Right lobe of liver (tissue), 6 donors: ENCODE data around the gene MMP21. TPM values are rescaled to one million over a fixed set of nuclear protein-coding genes. Genes with fewer than 3 reads are reported as not detected.

Experiments used
- ATAC-seq, 4 donors: fragments of 200-7000 bp; cut with Tn5 transposase; one replicate each; pipeline ENCODE4 v1.9.1; 2020; ENCODE audit warnings: mild to moderate bottlenecking in 4 of 4, moderate library complexity in 4 of 4
- DNase-seq, 3 donors: peaks; one replicate each; pipeline ENCODE4 v3.0.0-alpha.2; 2020
- H3K27ac ChIP-seq, 3 donors: fragments of 200-600 bp; one replicate each; pipeline ENCODE4 v1.8.0; 2022
- H3K27me3 ChIP-seq, 2 donors: fragments of 200-600 bp; one replicate each; pipeline ENCODE4 v1.8.0; 2022
- H3K36me3 ChIP-seq, 4 donors: fragments of 200-600 bp; sonication (generic) in 1 of 4; one replicate each; pipeline versions ENCODE4 v1.5.1 to v1.8.0; 2017 to 2022; ENCODE audit warnings: control low read depth in 1 of 4
- H3K4me1 ChIP-seq, 4 donors: fragments of 200-600 bp; sonication (generic) in 1 of 4; one replicate each; pipeline versions ENCODE4 v1.5.1 to v1.8.0; 2017 to 2022; ENCODE audit warnings: control low read depth in 1 of 4
- H3K4me3 ChIP-seq, 3 donors: fragments of 200-600 bp; one replicate each; pipeline ENCODE4 v1.8.0; 2022
- H3K9me3 ChIP-seq, 4 donors: fragments of 200-600 bp; sonication (generic) in 1 of 4; one replicate each; pipeline versions ENCODE4 v1.5.1 to v1.8.0; 2017 to 2022; ENCODE audit warnings: control low read depth in 1 of 4
- CTCF ChIP-seq, 4 donors: fragments of 200-600 bp in 3 of 4; fragments of 450-650 bp in 1 of 4; IDR thresholded peaks; one replicate each; pipeline versions ENCODE4 v1.5.1 to v1.8.0; 2016 to 2022; ENCODE audit warnings: antibody characterized with exemption in 4 of 4, mild to moderate bottlenecking in 2 of 4
- POLR2A ChIP-seq: fragments of 450-650 bp; IDR thresholded peaks from one replicate; pipeline ENCODE4 v1.6.1; 2017; ENCODE audit warnings: antibody characterized with exemption, mild to moderate bottlenecking
- WGBS: methylation state at CpG from one replicate; pipeline ENCODE4 v1.1.6; 2018; ENCODE audit warnings: low coverage, low lambda C conversion rate; ENCODE audit not compliant: insufficient coverage; ENCODE audit errors: missing lambda C conversion rate; 5-methylcytosine and 5-hydroxymethylcytosine counted together
- intact Hi-C, 2 donors: fragments of 100-400 bp; cut with DNase I; formaldehyde crosslinking; loops; one replicate each; pipeline versions ENCODE4 v1.11.2 to v1.14.1; 2022
- total RNA-seq, 6 experiments: library from RNA; depleted of rRNA in 2 of 6; stranded (reverse); fragments of >200 nt in 2 of 6; fragmentation: NEBNext Ultra II Directional in 3 of 6; extraction: Animal tissue kit (Norgen Biotek cat#: 25700) in 3 of 6; gene quantifications; one replicate each; pipeline versions ENCODE4 v1.1.0 to v1.2.4, GENCODE V29; 2016 to 2023
- donor health status: DM: no; HTN: yes; CAD: no.
- donor health status: DM: no; HTN: no; CAD: no.
- donor health status: DM: no; HTN: no; CAD: no.
- donor health status: DM: no; HTN: yes; CAD: no.
- donor health status: DM: no; HTN: yes; CAD: no.

Gene MMP21
- total RNA-seq, 6 experiments from 2014 or later = 0.10 to 0.25 (median 0.14) TPM; not detected in 1

GRCh38 chr10:125812128-125812750 lies 36.6 kb upstream of the MMP21 start:
- Histone ChIP-seq H3K4me1 (no peaks in the 10 kb centered on the region), H3K4me3 (no peak overlapping the region), H3K27me3 (no peaks in the 10 kb centered on the region), H3K9me3 (no peaks in the 10 kb centered on the region), H3K36me3 (peaks cover 0 to 37% (median 2%) of the 10 kb centered on the region in 4 donors), H3K27ac (no peak overlapping the region)
- no peak for ATAC-seq
- 92% methylated on average over 1 of the region's 1 CpG for WGBS
- no peak for TF ChIP-seq CTCF (IDR thresholded peaks at IDR 0.05)
- no peak for TF ChIP-seq POLR2A
- intact Hi-C loops = no loop called here
- no peak for DNase-seq

GRCh38 chr10:125811251-125811650 lies 35.6 kb upstream of the MMP21 start:
- intact Hi-C loops = no loop called here
- H3K36me3 ChIP-seq = peaks cover 0 to 47% (median 6%) of the 10 kb centered on the region in 4 donors

GRCh38 chr10:125808047-125808446 lies 32.4 kb upstream of the MMP21 start:
- H3K9me3 ChIP-seq = no peaks in the 10 kb centered on the region
- WGBS = no CpG with 5 or more reads among the region's 1 CpG
- no peak for TF ChIP-seq POLR2A
- no peak for TF ChIP-seq CTCF (IDR thresholded peaks at IDR 0.05)
- H3K27ac ChIP-seq = no peak overlapping the region
- no peaks in the 10 kb centered on the region for H3K4me1 ChIP-seq
- H3K4me3 ChIP-seq = no peak overlapping the region
- no peaks in the 10 kb centered on the region for H3K27me3 ChIP-seq
- ATAC-seq (no peak), DNase-seq (no peak)
- peaks cover 0 to 40% (median 7%) of the 10 kb centered on the region in 4 donors for H3K36me3 ChIP-seq
- intact Hi-C loops = no loop called here

More at GRCh38 chr10:125811251-125811650, 35.6 kb upstream of the MMP21 start:
- Histone ChIP-seq H3K4me3 (no peak overlapping the region), H3K9me3 (no peaks in the 10 kb centered on the region), H3K27ac (no peak overlapping the region), H3K4me1 (no peaks in the 10 kb centered on the region), H3K27me3 (no peaks in the 10 kb centered on the region)
- DNase-seq (no peak), ATAC-seq (no peak)
- TF ChIP-seq CTCF (IDR thresholded peaks at IDR 0.05) (no peak), POLR2A (no peak)
- WGBS = 88% methylated on average over 1 of the region's 1 CpG

- DNase-seq (no peak), ATAC-seq (no peak)
- intact Hi-C loops = no loop called here
- Histone ChIP-seq H3K4me3 (no peak overlapping the region), H3K27me3 (no peaks in the 10 kb centered on the region), H3K9me3 (no peaks in the 10 kb centered on the region), H3K36me3 (peaks cover 0 to 19% (median 5%) of the 10 kb centered on the region in 4 donors), H3K27ac (no peak overlapping the region), H3K4me1 (no peaks in the 10 kb centered on the region)
- WGBS = 83% methylated on average over 1 of the region's 7 CpGs
- TF ChIP-seq CTCF (IDR thresholded peaks at IDR 0.05) = no peak
- no peak for TF ChIP-seq POLR2A
These were observed 27.1 kb upstream of the MMP21 start for GRCh38 chr10:125802739-125803138.
